Stomach (tissue), 9 donors: ENCODE measurements around the gene SLC2A6. TPM values are rescaled to one million over a fixed set of nuclear protein-coding genes. Genes with fewer than 3 reads are reported as not detected.

Experiments
- DNase-seq, 2 donors: peaks; one replicate each; pipeline versions ENCODE4 v3.0.0 to v3.0.0-alpha.2; 2013 to 2019
- H3K27ac ChIP-seq, 5 donors: fragments of 200-600 bp in 4 of 5; sonication (generic) in 4 of 5; one replicate each; pipeline ENCODE4 v1.5.1; 2013 to 2019; ENCODE audit warnings: mild to moderate bottlenecking in 1 of 5, moderate library complexity in 1 of 5
- H3K27me3 ChIP-seq, 3 donors: fragments of 200-600 bp; sonication (generic); one replicate each; pipeline ENCODE4 v1.5.1; 2017 to 2019; ENCODE audit warnings: mixed run types in 1 of 3
- H3K36me3 ChIP-seq, 4 donors: fragments of 200-600 bp; sonication (generic); 1 replicate in 3 of 4; 2 replicates in 1 of 4; pipeline ENCODE4 v1.5.1; 2016 to 2019
- H3K4me1 ChIP-seq, 4 donors: fragments of 200-600 bp; sonication (generic); one replicate each; pipeline ENCODE4 v1.5.1; 2016 to 2019
- H3K4me3 ChIP-seq, 4 donors: fragments of 200-600 bp; sonication (generic) in 3 of 4; one replicate each; pipeline ENCODE4 v1.5.1; 2016 to 2019; ENCODE audit warnings: mild to moderate bottlenecking in 1 of 4
- H3K9me3 ChIP-seq, 4 donors: fragments of 200-600 bp; sonication (generic); one replicate each; pipeline ENCODE4 v1.5.1; 2016 to 2019
- CTCF ChIP-seq, 7 experiments: fragments of 450-650 bp in 4 of 7; fragments of 200-600 bp in 3 of 7; sonication (generic) in 3 of 7; IDR thresholded peaks; one replicate each; pipeline ENCODE4 v1.5.1; 2016 to 2019; ENCODE audit warnings: antibody characterized with exemption in 7 of 7, control low read depth in 2 of 7, mild to moderate bottlenecking in 1 of 7
- EP300 ChIP-seq: sonication (generic); formaldehyde crosslinking; IDR thresholded peaks from one replicate; pipeline ENCODE4 v1.6.1; 2017; ENCODE audit warnings: antibody characterized with exemption
- POLR2A ChIP-seq, 4 donors: fragments of 450-650 bp; IDR thresholded peaks; one replicate each; pipeline ENCODE4 v1.6.1; 2016; ENCODE audit warnings: antibody characterized with exemption in 4 of 4, control low read depth in 2 of 4, mild to moderate bottlenecking in 1 of 4, moderate library complexity in 1 of 4
- POLR2AphosphoS5 ChIP-seq, 3 donors: sonication (generic); formaldehyde crosslinking; IDR thresholded peaks; one replicate each; pipeline ENCODE4 v1.6.1; 2016; ENCODE audit warnings: antibody characterized with exemption in 3 of 3
- WGBS, 5 donors: extraction: QIAGEN DNeasy Blood & Tissue Kit in 3 of 5; methylation state at CpG; one replicate each; pipeline versions ENCODE4 v1.1.5 to v1.1.7; 2013 to 2018; 5-methylcytosine and 5-hydroxymethylcytosine counted together
- intact Hi-C: fragments of 100-400 bp; cut with DNase I; formaldehyde crosslinking; loops from one replicate; pipeline ENCODE4 v1.15.1; 2023; ENCODE audit warnings: low total_unique reads
- polyA plus RNA-seq, 3 donors: library from polyadenylated mRNA; stranded (reverse); fragments of 200-250 nt; gene quantifications; one replicate each; pipeline ENCODE4 v1.2.3, GENCODE V29; 2013
- total RNA-seq, 5 donors: library from RNA; depleted of rRNA; stranded (reverse); fragments of >200 nt; gene quantifications; one replicate each; pipeline versions ENCODE4 v1.1.0 to v1.2.3, GENCODE V29; 2014 to 2016
- donor health status: healthy with polysubstance abuse.
- donor health status: Bipolar disorder and iron deficiency.
- donor health status: healthy.

SLC2A6 gene
- total and polyA plus RNA-seq, 8 donors: 0.55 to 14.3 (median 1.3) TPM; not detected in 2

DNA sequence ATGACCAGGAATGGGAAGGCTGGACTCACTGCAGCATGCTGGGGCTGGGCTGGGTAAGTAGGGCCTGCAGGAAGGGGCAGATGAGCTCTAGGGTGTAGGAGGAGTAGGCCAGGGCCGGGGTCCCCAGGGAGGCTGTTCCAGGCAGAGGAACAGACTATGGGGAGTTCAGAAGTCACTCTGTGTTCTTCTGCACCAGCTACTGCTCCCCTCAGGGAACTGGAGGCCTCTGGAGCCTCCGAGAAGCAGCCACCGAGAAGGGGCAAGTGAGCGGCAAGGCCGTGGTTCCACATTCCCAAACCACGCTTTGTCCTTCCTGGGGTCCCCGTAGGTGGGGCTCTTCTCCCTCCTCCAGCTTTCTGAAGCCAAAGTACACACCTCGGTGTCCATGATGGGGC, 8.4 kb upstream of the SLC2A6 start:
- intact Hi-C loops: loop anchor here (5.0 to 10.0 kb wide), 2 partner anchors 80 to 303 kb away; no protein-coding TSS in a partner anchor
- Histone ChIP-seq H3K27ac (peak overlapping the region in 1 of 5 donors; percentile 30), H3K36me3 (no peaks in the 10 kb centered on the region), H3K9me3 (no peaks in the 10 kb centered on the region), H3K4me3 (no peak overlapping the region), H3K27me3 (peaks cover 0 to 48% (median 0%) of the 10 kb centered on the region in 3 donors), H3K4me1 (peaks cover 8 to 22% (median 17%) of the 10 kb centered on the region in 4 donors)
- no peak for TF ChIP-seq POLR2AphosphoS5 (IDR thresholded peaks at IDR 0.05)
- TF ChIP-seq CTCF (IDR thresholded peaks at IDR 0.05): no peak
- no peak for TF ChIP-seq POLR2A (IDR thresholded peaks at IDR 0.05)
- no peak for TF ChIP-seq EP300
- no peak for DNase-seq
- 87 to 90% (median 88%) methylated on average over 8 of the region's 8 CpGs for WGBS, 5 donors

- Histone ChIP-seq H3K9me3 (no peaks in the 10 kb centered on the region), H3K4me3 (no peak overlapping the region), H3K27ac (no peak overlapping the region), H3K4me1 (peaks cover 8 to 17% (median 17%) of the 10 kb centered on the region in 4 donors), H3K27me3 (peaks cover 0 to 37% (median 0%) of the 10 kb centered on the region in 3 donors), H3K36me3 (no peaks in the 10 kb centered on the region)
- intact Hi-C loops: loop anchor here (5.0 to 10.0 kb wide), 2 partner anchors 78 to 301 kb away; no protein-coding TSS in a partner anchor
- DNase-seq: no peak
- 37 to 62% (median 50%) methylated on average over 10 to 25 of the region's 25 CpGs for WGBS, 5 donors
- no peak for TF ChIP-seq CTCF (IDR thresholded peaks at IDR 0.05)
- TF ChIP-seq POLR2AphosphoS5 (IDR thresholded peaks at IDR 0.05): no peak
- no peak for TF ChIP-seq EP300
- no peak for TF ChIP-seq POLR2A (IDR thresholded peaks at IDR 0.05)
Measured at GRCh38 chr9:133485531-133486260, 6.8 kb upstream of the SLC2A6 start.

- Histone ChIP-seq H3K27me3 (peaks cover 0 to 29% (median 0%) of the 10 kb centered on the region in 3 donors), H3K4me3 (no peak overlapping the region), H3K4me1 (peaks cover 8 to 18% (median 18%) of the 10 kb centered on the region in 4 donors), H3K27ac (no peak overlapping the region), H3K9me3 (no peaks in the 10 kb centered on the region), H3K36me3 (no peaks in the 10 kb centered on the region)
- TF ChIP-seq EP300 (no peak), POLR2A (IDR thresholded peaks at IDR 0.05) (no peak), CTCF (IDR thresholded peaks at IDR 0.05) (no peak), POLR2AphosphoS5 (IDR thresholded peaks at IDR 0.05) (no peak)
- DNase-seq: peak; percentile 77 to 79
- intact Hi-C loops: loop anchor here (5.0 to 10.0 kb wide), 2 partner anchors 78 to 300 kb away; no protein-coding TSS in a partner anchor
- 38 to 48% (median 47%) methylated on average over 9 to 22 of the region's 22 CpGs for WGBS, 5 donors
Measured at GRCh38 chr9:133484671-133485437, 6.0 kb upstream of the SLC2A6 start.

DNA sequence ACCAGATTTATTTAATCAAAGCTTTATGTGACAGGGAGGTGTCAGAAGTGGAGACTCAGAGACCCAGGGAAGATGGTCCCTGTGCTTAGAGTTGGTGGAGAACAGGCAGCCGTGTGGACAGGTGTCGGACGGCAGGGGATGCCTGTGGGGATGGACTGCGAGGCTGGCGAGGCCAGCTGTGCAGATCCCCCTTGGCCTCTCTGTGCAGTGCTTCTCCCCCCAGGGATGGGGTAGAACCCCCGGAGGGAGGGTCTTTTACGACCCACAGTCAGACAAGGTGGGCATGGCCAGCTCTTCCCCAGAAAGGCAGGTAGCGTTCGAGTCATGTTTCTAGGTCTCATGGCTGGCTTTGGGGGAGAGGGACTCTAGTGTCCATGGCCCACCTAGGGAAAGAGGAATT, 4.7 kb upstream of the SLC2A6 start:
- intact Hi-C loops: loop anchor here (10.0 kb wide), 1 partner anchor 299 kb away; no protein-coding TSS in a partner anchor
- Histone ChIP-seq H3K27me3 (peaks cover 0 to 34% (median 0%) of the 10 kb centered on the region in 3 donors), H3K36me3 (no peaks in the 10 kb centered on the region), H3K4me1 (peaks cover 17 to 30% (median 30%) of the 10 kb centered on the region in 4 donors), H3K9me3 (no peaks in the 10 kb centered on the region), H3K27ac (no peak overlapping the region), H3K4me3 (no peak overlapping the region)
- 87 to 92% (median 91%) methylated on average over 9 of the region's 9 CpGs for WGBS, 5 donors
- no peak for DNase-seq
- TF ChIP-seq CTCF (IDR thresholded peaks at IDR 0.05) (no peak), POLR2AphosphoS5 (IDR thresholded peaks at IDR 0.05) (no peak), EP300 (no peak), POLR2A (IDR thresholded peaks at IDR 0.05) (no peak)
